CD1c-positive myeloid dendritic cell (primary cell): ENCODE results near the gene ZNF750.
"Not testable (repeated sequence)": the region's sequence is repeated elsewhere in the genome, so short reads cannot be mapped to it uniquely, and the experiment has no call there.

ENCODE experiments used
- DNase-seq: peaks from one replicate; pipeline ENCODE4 v3.0.0-alpha.2; 2016; ENCODE audit errors: extremely low spot score

Gene ZNF750

GRCh38 chr17:82793974-82794630 is 45.7 kb downstream of the ZNF750 start:
- DNase-seq: no peak

GRCh38 chr17:82791532-82791931 is 48.3 kb downstream of the ZNF750 start:
- no peak for DNase-seq

GRCh38 chr17:82790391-82790790 is 49.4 kb downstream of the ZNF750 start:
- DNase-seq: no peak

GRCh38 chr17:82789806-82790205 is 50.0 kb downstream of the ZNF750 start:
- DNase-seq: no peak

GRCh38 chr17:82789051-82789592 is 50.7 kb downstream of the ZNF750 start:
- DNase-seq: no peak

- no peak for DNase-seq
Measured at GRCh38 chr17:82788206-82789001, 51.4 kb downstream of the ZNF750 start.

- no peak for DNase-seq
Measured at GRCh38 chr17:82787081-82787848, 52.6 kb downstream of the ZNF750 start.

- no peak for DNase-seq
Measured at GRCh38 chr17:82786427-82786826, 53.4 kb downstream of the ZNF750 start.

- DNase-seq: not testable (repeated sequence)
Measured at GRCh38 chr17:82785581-82785980, 54.2 kb downstream of the ZNF750 start.

- no peak for DNase-seq
Measured at GRCh38 chr17:82783498-82783897, 56.3 kb downstream of the ZNF750 start.

GRCh38 chr17:82782657-82783207 is 57.1 kb downstream of the ZNF750 start:
- no peak for DNase-seq

GRCh38 chr17:82781894-82782274 is 57.9 kb downstream of the ZNF750 start:
- DNase-seq: peak; percentile 92

- DNase-seq: no peak
Measured at GRCh38 chr17:82780971-82781893, 58.6 kb downstream of the ZNF750 start.

GRCh38 chr17:82780195-82780594 is 59.6 kb downstream of the ZNF750 start:
- DNase-seq: no peak

- DNase-seq: no peak
Measured at GRCh38 chr17:82779541-82779940, 60.3 kb downstream of the ZNF750 start.
